ENCODE measurements around the gene LNX2.

- no peak for TF ChIP-seq TAF1 (IDR thresholded peaks at IDR 0.05; ENCODE audit: borderline replicate concordance, insufficient read depth, low read length)
- no peak for TF ChIP-seq REST (IDR thresholded peaks at IDR 0.05; ENCODE audit: insufficient read depth in 1 of 2, low read depth in 2 of 2, low read length in 2 of 2)
- TF ChIP-seq POLR2AphosphoS5 (IDR thresholded peaks at IDR 0.05; ENCODE audit: low read depth, low read length), result no peak
- TF ChIP-seq SIN3A (IDR thresholded peaks at IDR 0.05; ENCODE audit: borderline replicate concordance, insufficient read depth, low read length), result no peak
- TF ChIP-seq FOXP2 (optimal IDR thresholded peaks at IDR 0.05; ENCODE audit: borderline replicate concordance, extremely low read depth, extremely low read length, insufficient read depth), result no peak
These were observed 84.8 kb downstream of the LNX2 start for GRCh38 chr13:27535546-27535945.
